Activated CD4-positive, alpha-beta T cell treated with anti-CD3 and anti-CD28 coated beads for 48 hours (primary cell): ENCODE data around the gene SYP.

Experiments
- DNase-seq: peaks from one replicate; pipeline ENCODE4 v3.0.0-alpha.2; 2020

SYP gene

DNA sequence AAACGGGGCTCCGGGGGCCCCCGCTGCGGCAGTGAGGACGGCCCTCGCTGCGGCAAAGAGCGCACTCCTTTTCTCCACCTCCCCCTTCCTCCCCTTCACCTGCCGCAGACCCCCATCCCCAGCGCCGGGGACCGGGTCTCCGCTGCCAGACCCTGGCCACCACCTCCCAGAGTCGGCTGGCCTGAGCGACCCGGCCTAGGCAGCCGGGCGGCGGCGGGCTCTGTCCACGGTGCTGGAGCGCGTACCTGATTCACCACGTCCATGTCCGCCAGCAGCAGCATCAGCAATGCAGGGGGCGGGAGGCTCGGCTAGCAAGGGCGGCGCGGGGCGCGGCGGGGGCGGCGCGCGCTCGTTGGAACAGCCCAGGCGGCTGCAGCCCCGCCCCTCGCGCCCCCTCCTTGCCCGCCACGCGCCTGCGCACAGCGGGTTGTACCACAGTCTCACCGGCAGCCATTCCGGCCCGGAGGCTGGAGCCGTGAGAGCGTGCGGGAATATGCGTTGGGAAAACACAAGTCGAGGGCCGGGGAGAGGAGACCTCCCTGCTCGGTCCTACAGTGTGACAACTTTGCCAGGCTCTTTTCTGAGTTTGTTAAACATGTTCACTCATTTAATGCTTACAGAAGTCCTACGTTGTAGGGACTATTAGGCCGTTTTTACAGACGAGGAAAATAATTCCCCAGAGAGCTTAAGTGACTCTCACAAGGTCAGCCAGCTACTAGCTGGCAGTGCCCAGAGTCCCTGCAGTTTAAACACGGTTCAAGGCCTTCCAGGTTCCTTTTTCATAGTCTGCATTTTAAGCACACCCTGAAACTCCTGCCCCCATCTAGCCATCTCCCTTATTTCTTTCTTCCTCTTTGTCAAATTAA lies at the start of gene SYP:
Gene SYP, minus strand, starts transcription at position 288 of the 866 bp plus-strand sequence. Its CDS starts 7 bp downstream, at position 281.
- DNase-seq: peak; percentile 89

DNA sequence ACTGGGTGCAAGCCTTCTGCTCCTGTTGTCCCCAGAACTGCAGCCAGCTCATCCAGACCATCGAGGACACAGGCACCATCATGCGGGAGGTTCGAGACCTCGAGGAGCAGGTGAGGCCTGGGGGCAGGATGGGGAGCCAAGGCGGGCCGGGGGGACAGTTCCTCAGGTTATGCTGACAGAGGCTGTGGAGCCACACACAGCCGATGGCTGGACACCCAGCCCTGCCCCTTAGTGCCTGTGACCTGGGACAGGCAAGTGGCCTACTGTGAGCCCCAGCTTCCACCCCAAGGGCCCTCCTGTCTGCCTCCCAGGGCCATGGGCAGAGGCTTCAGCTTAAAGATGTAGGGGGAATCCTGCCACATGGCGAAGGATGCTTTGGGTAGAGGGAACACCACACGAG lies 49.6 kb upstream of the SYP start:
- DNase-seq: no peak

- DNase-seq: no peak
Observed at GRCh38 chrX:49249071-49249470, 49.1 kb upstream of the SYP start.

GRCh38 chrX:49247916-49248811 lies 48.2 kb upstream of the SYP start:
- DNase-seq: no peak

GRCh38 chrX:49247346-49247745 lies 47.4 kb upstream of the SYP start:
- DNase-seq: no peak

GRCh38 chrX:49246541-49246940 lies 46.5 kb upstream of the SYP start:
- DNase-seq: no peak

GRCh38 chrX:49244207-49244606 lies 44.2 kb upstream of the SYP start:
- no peak for DNase-seq

GRCh38 chrX:49243166-49243565 lies 43.2 kb upstream of the SYP start:
- DNase-seq: no peak

GRCh38 chrX:49242545-49243066 lies 42.6 kb upstream of the SYP start:
- no peak for DNase-seq

GRCh38 chrX:49238735-49239134 lies 38.7 kb upstream of the SYP start:
- no peak for DNase-seq

DNA sequence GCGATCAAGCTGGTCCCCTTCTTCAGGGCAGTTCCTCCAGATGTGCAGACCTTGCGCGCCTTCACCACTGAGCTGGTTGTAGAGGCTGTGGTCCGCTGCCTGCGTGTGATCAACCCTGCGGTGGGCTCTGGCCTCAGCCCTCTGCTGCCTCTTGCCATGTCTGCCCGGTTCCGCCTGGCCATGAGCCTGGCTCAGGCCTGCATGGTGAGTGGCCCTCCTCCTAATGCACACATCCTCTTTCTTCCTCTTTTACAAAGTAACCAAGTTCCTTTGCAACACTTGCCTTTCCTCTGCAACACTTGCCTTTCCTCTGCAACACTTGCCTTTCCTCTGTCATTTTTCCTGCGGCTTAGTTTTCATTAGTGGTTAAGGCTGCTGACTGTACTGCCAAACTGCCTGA lies 37.1 kb upstream of the SYP start:
- no peak for DNase-seq

- no peak for DNase-seq
Observed at GRCh38 chrX:49233887-49234555, 34.0 kb upstream of the SYP start.

- no peak for DNase-seq
Observed at GRCh38 chrX:49233176-49233575, 33.2 kb upstream of the SYP start, which contains the start of gene CACNA1F. Gene CACNA1F (minus strand): TSS chrX:49233340. CDS start chrX:49233309, 31 bp downstream.

- DNase-seq: no peak
Observed at GRCh38 chrX:49232525-49232924, 32.5 kb upstream of the SYP start.

DNA sequence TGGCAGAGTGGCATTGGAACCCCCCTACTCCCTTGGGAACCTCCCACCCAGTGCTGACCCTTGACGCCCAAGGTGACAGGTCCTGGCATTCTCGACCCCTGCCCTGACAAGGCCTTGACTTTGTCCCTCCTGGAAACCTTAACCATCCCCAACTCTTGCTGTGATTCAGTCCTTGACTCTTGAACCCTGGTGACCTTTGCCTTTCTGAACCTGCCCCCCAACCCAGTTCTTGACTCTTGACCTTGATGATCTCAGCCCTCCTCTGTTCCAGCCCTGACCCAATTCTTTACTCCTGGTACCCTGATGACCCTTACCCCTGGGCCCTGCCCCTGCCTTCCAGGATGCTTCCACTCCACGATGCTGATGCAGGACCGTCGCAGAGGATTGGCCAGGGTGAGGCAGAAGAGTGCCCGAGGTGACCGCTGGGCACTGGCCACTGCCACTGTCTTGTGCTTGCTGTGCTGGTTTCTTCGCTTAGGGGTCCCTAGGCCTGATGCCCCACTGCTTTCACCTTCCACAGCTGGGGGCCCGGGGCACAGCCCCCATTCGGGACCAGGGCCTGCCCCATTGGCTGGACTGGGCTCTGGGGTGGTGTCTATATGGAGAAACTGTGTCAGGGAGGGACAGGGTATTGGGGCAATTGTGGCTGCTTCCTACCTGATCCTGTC lies 31.5 kb upstream of the SYP start:
- no peak for DNase-seq

DNA sequence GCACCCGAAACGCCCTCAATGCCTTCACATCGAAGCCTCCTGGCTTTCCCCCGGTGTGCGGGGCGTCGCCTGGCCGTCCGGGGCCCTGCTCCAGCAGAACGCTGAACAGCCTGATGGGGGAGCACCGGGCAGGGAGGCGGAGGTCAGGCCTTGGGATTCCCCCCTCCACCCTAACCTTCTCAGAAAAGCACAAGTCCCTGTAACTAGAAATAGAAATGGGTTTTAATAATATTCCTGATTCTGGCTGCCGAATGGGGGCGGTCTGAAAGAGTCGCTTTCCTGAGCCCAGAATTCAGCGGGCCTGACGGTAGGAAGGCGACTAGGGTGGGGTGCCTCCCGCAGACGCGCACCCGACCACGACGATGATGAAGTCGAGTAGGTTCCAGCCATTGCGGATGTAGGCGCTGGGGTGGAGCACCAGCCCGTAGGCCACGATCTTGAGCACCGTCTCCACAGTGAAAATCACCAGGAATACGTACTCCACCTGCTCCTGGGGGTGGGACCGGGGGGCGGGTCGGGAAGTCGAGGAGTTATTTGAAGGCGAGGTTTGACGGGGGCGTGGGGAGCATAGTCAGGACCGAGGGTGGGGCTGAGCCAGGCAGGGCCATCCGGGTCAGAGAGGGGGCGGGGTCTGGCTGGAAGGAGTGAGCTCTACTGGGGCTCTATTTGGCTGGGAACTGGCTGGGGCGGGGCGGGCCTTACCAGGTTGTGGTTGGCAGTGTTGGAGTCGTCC lies 30.7 kb upstream of the SYP start:
- DNase-seq: peak; percentile 77

DNA sequence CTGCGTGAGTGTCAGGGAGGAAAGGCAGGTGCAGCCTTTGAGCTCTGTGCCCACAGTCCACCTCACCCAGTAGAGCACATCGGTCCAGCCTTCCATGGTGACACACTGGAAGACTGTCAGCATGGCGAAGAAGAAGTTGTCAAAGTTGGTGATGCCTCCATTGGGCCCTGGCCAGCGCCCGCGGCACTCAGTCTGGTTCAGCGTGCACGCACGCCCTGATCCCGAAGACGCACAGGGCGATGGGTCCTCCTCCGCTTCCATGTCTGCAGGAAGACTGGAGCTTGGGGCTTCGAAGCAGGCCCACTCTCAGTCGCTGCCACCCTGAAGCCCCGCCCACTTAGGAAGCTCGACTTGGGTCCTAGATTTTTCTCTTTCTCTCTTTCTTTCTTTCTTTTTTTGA lies 28.2 kb upstream of the SYP start:
- DNase-seq: no peak

GRCh38 chrX:49227726-49228125 lies 27.7 kb upstream of the SYP start:
- DNase-seq: no peak

DNA sequence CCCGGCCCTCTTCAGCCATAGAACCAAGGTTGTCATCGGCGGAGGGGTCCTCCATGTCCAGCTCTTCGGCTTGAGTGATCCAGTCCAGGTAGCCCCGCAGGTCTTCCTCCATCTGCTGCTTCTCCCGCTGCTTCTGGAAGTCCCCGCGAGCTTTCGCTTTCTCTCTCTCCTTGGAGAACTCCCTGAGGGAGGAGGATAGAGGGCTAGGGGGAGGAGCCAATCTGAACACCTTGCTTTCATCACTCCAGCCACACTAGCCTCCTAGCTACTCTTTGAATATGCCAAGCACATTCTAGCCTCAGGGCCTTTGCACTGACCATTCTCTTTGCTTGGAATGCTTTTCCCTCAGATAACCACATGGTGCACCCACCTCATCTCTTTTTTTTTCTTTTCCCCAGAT lies 27.0 kb upstream of the SYP start:
- no peak for DNase-seq

DNA sequence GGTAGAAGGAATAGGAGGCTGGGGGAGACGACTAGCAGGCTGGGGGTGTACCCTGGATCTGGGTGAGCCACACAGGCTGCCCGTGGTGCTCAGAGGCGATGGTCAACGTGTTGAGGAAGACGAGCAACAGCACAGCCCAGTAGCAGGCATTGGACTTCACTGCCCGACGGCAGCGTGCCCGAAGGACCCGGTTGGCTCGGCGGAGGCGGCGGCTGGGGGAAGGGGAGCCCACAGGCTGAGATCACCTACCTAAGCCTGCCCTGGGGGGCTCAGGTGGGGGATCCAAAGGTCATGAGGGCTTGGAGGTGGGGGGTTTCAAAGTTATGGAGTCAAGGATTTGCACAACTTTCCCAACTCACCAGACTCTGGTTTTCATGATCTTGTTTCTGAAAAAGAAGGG lies 25.9 kb upstream of the SYP start:
- DNase-seq: no peak

DNA sequence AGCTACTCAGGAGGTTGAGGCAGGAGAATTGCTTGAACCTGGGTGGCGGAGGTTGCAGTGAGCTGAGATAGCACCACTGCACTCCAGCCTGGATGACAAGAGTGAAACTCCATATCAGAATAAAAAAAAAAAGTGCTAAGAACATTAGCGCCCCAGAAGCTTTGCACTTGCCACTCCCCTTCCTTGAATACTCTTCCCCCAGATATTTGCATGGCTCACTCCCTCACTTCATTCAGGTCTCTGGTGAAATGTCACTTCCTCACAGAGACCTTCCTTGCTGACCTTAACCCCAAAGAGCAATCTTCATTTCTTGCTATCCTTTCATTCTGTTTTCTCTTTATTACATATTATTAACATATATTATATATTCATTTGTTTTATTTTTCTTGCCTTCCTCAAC lies 21.9 kb upstream of the SYP start:
- DNase-seq: no peak

DNA sequence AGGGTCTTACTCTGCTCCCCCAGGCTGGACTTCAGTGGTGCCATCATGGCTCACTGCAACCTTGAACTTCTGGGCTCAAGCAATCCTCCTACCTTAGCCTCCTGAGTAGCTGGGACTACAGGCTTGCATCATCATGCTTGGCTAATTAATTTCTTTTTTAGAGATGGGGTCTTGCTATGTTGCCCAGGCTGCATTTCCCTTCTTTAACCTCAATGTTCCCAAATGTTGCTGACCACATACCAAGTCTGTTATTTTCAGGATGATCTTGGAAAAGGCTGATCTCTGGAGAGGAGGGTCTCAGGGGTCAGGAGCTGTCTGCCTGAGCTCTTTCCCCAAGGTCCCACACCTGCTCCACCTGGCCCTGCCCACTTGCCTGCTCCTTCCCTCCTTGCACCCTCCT lies 20.1 kb upstream of the SYP start:
- no peak for DNase-seq
